Spleen (tissue), 7 donors: ENCODE results near the gene DUOXA2.

Source experiments
- CTCF ChIP-seq, 11 experiments: fragments of 200-600 bp in 7 of 11; fragments of 450-650 bp in 4 of 11; sonication (generic) in 4 of 11; IDR thresholded peaks in 8 of 11; conservative IDR thresholded peaks in 3 of 11; 1 replicate in 7 of 11; 2 replicates in 4 of 11; pipeline versions ENCODE4 v1.4.0 to v1.8.0; 2016 to 2021; ENCODE audit warnings: antibody characterized with exemption in 11 of 11, inconsistent platforms in 4 of 11, mild to moderate bottlenecking in 1 of 11
- POLR2A ChIP-seq, 3 donors: fragments of 450-650 bp; IDR thresholded peaks; one replicate each; pipeline ENCODE4 v1.5.1; 2017; ENCODE audit warnings: antibody characterized with exemption in 3 of 3, mild to moderate bottlenecking in 1 of 3
- donor health status: DM: no; HTN: no; CAD: no; lungs with moderate emphysema.
- donor health status: DM: no; HTN: no; CAD: no.
- donor health status: DM: no; HTN: no; CAD: no.

- TF ChIP-seq CTCF (IDR thresholded peaks at IDR 0.05 in 8 of 11, conservative IDR thresholded peaks at IDR 0.05 in 3 of 11) (no peak), POLR2A (IDR thresholded peaks at IDR 0.05) (no peak)
Observed at GRCh38 chr15:45112143-45112590, 2.0 kb upstream of the DUOXA2 start.
